B cell (primary cell): ENCODE results near the gene FAM184B. TPM values are rescaled to one million over a fixed set of nuclear protein-coding genes. Genes with fewer than 3 reads are reported as not detected.

Source experiments
- ATAC-seq: fragments of 200-7000 bp; cut with Tn5 transposase; one replicate; pipeline ENCODE4 v1.10.0; 2021; ENCODE audit warnings: low read depth, mild to moderate bottlenecking, moderate number of reproducible peaks, moderate library complexity
- CTCF ChIA-PET: fragments of 350-600 bp; sonication (Branson Sonifier 250); formaldehyde crosslinking; loops from one replicate; lab custom pipeline; 2021; ENCODE audit warnings: antibody characterized with exemption, inconsistent platforms; lab: Charles Lee
- POLR2A ChIA-PET: fragments of 350-600 bp; sonication (Branson Sonifier 250); formaldehyde crosslinking; loops from one replicate; lab custom pipeline; 2021; ENCODE audit warnings: antibody characterized with exemption; lab: Charles Lee
- DNase-seq: peaks from one replicate; pipeline ENCODE4 v3.0.0; 2013
- H2AFZ ChIP-seq: 2 replicates; pipeline ENCODE4 v1.6.1; 2012; ENCODE audit warnings: mild to moderate bottlenecking, low read depth, low read length; ENCODE audit not compliant: insufficient read depth, poor library complexity, severe bottlenecking
- H3K27ac ChIP-seq, 2 donors: 1 replicate in 1 of 2; 2 replicates in 1 of 2; pipeline ENCODE4 v1.5.1; 2012 to 2013; ENCODE audit warnings: low read length in 2 of 2, mild to moderate bottlenecking in 2 of 2, moderate library complexity in 1 of 2
- H3K27me3 ChIP-seq, 4 experiments: fragments of 200-600 bp in 1 of 4; sonication (generic) in 1 of 4; replicated peaks in 1 of 4; 1 replicate in 2 of 4; 2 replicates in 2 of 4; pipeline versions ENCODE4 v1.6.1 to v1.7.0; 2013 to 2016; ENCODE audit warnings: low read length in 3 of 4, mild to moderate bottlenecking in 2 of 4, mixed read lengths in 1 of 4, moderate library complexity in 1 of 4; ENCODE audit not compliant: insufficient read depth in 4 of 4, control insufficient read depth in 3 of 4; ENCODE audit errors: control extremely low read depth in 1 of 4
- H3K36me3 ChIP-seq, 2 experiments: replicated peaks in 1 of 2; 1 replicate in 1 of 2; 2 replicates in 1 of 2; pipeline versions ENCODE4 v1.6.1 to v1.7.1; 2013; ENCODE audit warnings: low read length in 1 of 2; ENCODE audit not compliant: insufficient read depth in 2 of 2, control insufficient read depth in 1 of 2; ENCODE audit errors: control extremely low read depth in 1 of 2, extremely low read depth in 1 of 2
- H3K4me1 ChIP-seq, 2 donors: fragments of 200-600 bp in 1 of 2; sonication (generic) in 1 of 2; 1 replicate in 1 of 2; 2 replicates in 1 of 2; pipeline versions ENCODE4 v1.5.1 to v1.6.1; 2013 to 2017; ENCODE audit warnings: low read length in 2 of 2; ENCODE audit not compliant: control insufficient read depth in 2 of 2, insufficient read depth in 2 of 2
- H3K4me2 ChIP-seq: replicated peaks from 2 replicates; pipeline ENCODE3; 2012; ENCODE audit warnings: mild to moderate bottlenecking, low read depth, low read length; ENCODE audit not compliant: poor library complexity, severe bottlenecking
- H3K4me3 ChIP-seq, 5 experiments: fragments of 200-600 bp in 1 of 5; sonication (generic) in 1 of 5; 1 replicate in 3 of 5; 2 replicates in 2 of 5; pipeline versions ENCODE4 v1.5.1 to v1.7.0; 2011 to 2016; ENCODE audit warnings: low read length in 4 of 5, mild to moderate bottlenecking in 4 of 5, low read depth in 2 of 5, control low read depth in 1 of 5, moderate library complexity in 1 of 5; ENCODE audit not compliant: insufficient read depth in 1 of 5; ENCODE audit errors: control extremely low read depth in 1 of 5, extremely low read depth in 1 of 5
- H3K79me2 ChIP-seq: fragments of 200-600 bp; sonication (generic); one replicate; pipeline ENCODE4 v1.6.0; 2016; ENCODE audit warnings: low read length; ENCODE audit not compliant: control insufficient read depth, insufficient read depth
- H3K9ac ChIP-seq: fragments of 200-600 bp; sonication (generic); 2 replicates; pipeline ENCODE4 v1.6.1; 2017; ENCODE audit warnings: mild to moderate bottlenecking, low read length, moderate library complexity
- H3K9me3 ChIP-seq, 3 donors: one replicate each; pipeline versions ENCODE4 v1.6.1 to v1.7.1; 2013; ENCODE audit warnings: low read length in 2 of 3; ENCODE audit not compliant: control insufficient read depth in 2 of 3, insufficient read depth in 1 of 3; ENCODE audit errors: control extremely low read depth in 1 of 3
- H4K20me1 ChIP-seq: 2 replicates; pipeline ENCODE4 v1.6.0; 2012; ENCODE audit warnings: mild to moderate bottlenecking, low read length; ENCODE audit not compliant: insufficient read depth, control insufficient read depth, poor library complexity, severe bottlenecking
- H3K27ac Mint-ChIP-seq: one replicate; pipeline ENCODE4 v1.8.0; 2021; ENCODE audit warnings: mixed read lengths
- H3K27me3 Mint-ChIP-seq: one replicate; pipeline ENCODE4 v1.8.0; 2021; ENCODE audit warnings: mixed read lengths
- H3K4me1 Mint-ChIP-seq: one replicate; pipeline ENCODE4 v1.8.0; 2021; ENCODE audit warnings: mixed read lengths
- H3K4me3 Mint-ChIP-seq: one replicate; pipeline ENCODE4 v1.8.0; 2021; ENCODE audit warnings: mixed read lengths
- H3K9me3 Mint-ChIP-seq: one replicate; pipeline ENCODE4 v1.8.0; 2022; ENCODE audit warnings: mixed read lengths; ENCODE audit not compliant: insufficient read depth
- CTCF ChIP-seq: fragments of 200-600 bp; IDR thresholded peaks from one replicate; pipeline ENCODE4 v1.8.0; 2022; ENCODE audit warnings: antibody characterized with exemption, mild to moderate bottlenecking
- EZH2 ChIP-seq: IDR thresholded peaks from 2 replicates; pipeline ENCODE4 v1.6.1; 2012; ENCODE audit warnings: borderline replicate concordance, low read depth, mild to moderate bottlenecking, moderate library complexity, low read length; ENCODE audit not compliant: insufficient read depth, poor library complexity, severe bottlenecking
- WGBS: methylation state at CpG from one replicate; pipeline ENCODE4 v1.1.5; 2013; ENCODE audit warnings: missing lambda C conversion rate; ENCODE audit not compliant: insufficient coverage; 5-methylcytosine and 5-hydroxymethylcytosine counted together
- intact Hi-C: fragments of 100-400 bp; cut with micrococcal nuclease; formaldehyde crosslinking; loops from one replicate; pipeline ENCODE4 v1.10.0; 2022
- polyA plus RNA-seq: library from polyadenylated mRNA; depleted of rRNA; stranded (reverse); fragments of >200 nt; gene quantifications from 2 replicates; pipeline ENCODE4 v1.2.3, GENCODE V29; 2012
- total RNA-seq, 2 donors: library from RNA; stranded (reverse); fragments of 120-200 nt in 1 of 2; gene quantifications; 1 replicate in 1 of 2; 2 replicates in 1 of 2; pipeline versions ENCODE4 v1.2.3 to v1.2.4, GENCODE V29; 2013 to 2022

The FAM184B gene
- total and polyA plus RNA-seq, 2 donors (not counting 1 experiment from before 2014, with no cell fraction given), result not detected

GRCh38 chr4:17787315-17787714, 5.9 kb upstream of the FAM184B start:
- Histone ChIP-seq H3K79me2 (no peaks in the 10 kb centered on the region), H3K9ac (no peak overlapping the region), H3K4me1 (peaks cover 4 to 8% of the 10 kb centered on the region in 2 donors), H3K4me2 (no peak overlapping the region), H4K20me1 (no peaks in the 10 kb centered on the region), H2AFZ (no peak overlapping the region), H3K36me3 (peaks cover 0 to 5% of the 10 kb centered on the region in 2 experiments), H3K4me3 (no peak overlapping the region), H3K27me3 (no peaks in the 10 kb centered on the region), H3K27ac (no peak overlapping the region), H3K9me3 (peaks cover 0 to 6% (median 1%) of the 10 kb centered on the region in 3 donors)
- H3K4me3 Mint-ChIP-seq, result no peak overlapping the region
- ChIA-PET CTCF (interaction anchor here (1.6 kb wide), 1 partner anchor 21 kb away, joined by 4 read pairs; no protein-coding TSS in a partner anchor), POLR2A (no interaction called here)
- H3K27me3 Mint-ChIP-seq, result peaks cover under 1% of the 10 kb centered on the region
- intact Hi-C loops, result no loop called here
- no peak for ATAC-seq
- no peak overlapping the region for H3K27ac Mint-ChIP-seq
- TF ChIP-seq EZH2, result no peak
- TF ChIP-seq CTCF, result no peak
- DNase-seq, result no peak
- peaks cover 9% of the 10 kb centered on the region for H3K4me1 Mint-ChIP-seq
- no CpG with 5 or more reads among the region's 5 CpGs for WGBS
- H3K9me3 Mint-ChIP-seq, result no peaks in the 10 kb centered on the region

GRCh38 chr4:17786567-17786966, 5.1 kb upstream of the FAM184B start:
- H2AFZ ChIP-seq, result no peak overlapping the region
- H3K36me3 ChIP-seq, result peaks cover 0 to 2% of the 10 kb centered on the region in 2 experiments
- H3K9me3 Mint-ChIP-seq, result no peaks in the 10 kb centered on the region
- no peak overlapping the region for H3K4me3 Mint-ChIP-seq
- H4K20me1 ChIP-seq, result no peaks in the 10 kb centered on the region
- peaks cover 0 to 6% (median 3%) of the 10 kb centered on the region in 4 experiments for H3K27me3 ChIP-seq
- TF ChIP-seq CTCF, result no peak
- H3K9me3 ChIP-seq, result peaks cover 0 to 7% (median 0%) of the 10 kb centered on the region in 3 donors
- WGBS, result no CpG with 5 or more reads among the region's 5 CpGs
- H3K79me2 ChIP-seq, result no peaks in the 10 kb centered on the region
- H3K9ac ChIP-seq, result no peak overlapping the region
- no peak overlapping the region for H3K27ac Mint-ChIP-seq
- ATAC-seq, result no peak
- POLR2A ChIA-PET, result no interaction called here
- H3K4me1 Mint-ChIP-seq, result peaks cover 16% of the 10 kb centered on the region
- intact Hi-C loops, result no loop called here
- H3K27me3 Mint-ChIP-seq, result peaks cover 8% of the 10 kb centered on the region
- no peak overlapping the region for H3K4me3 ChIP-seq
- H3K4me1 ChIP-seq, result peaks cover 6 to 14% of the 10 kb centered on the region in 2 donors
- no peak overlapping the region for H3K27ac ChIP-seq
- CTCF ChIA-PET, result interaction anchor here (1.6 kb wide), 1 partner anchor 22 kb away, joined by 4 read pairs; no protein-coding TSS in a partner anchor
- no peak for DNase-seq
- H3K4me2 ChIP-seq, result no peak overlapping the region
